Heart right ventricle (tissue), 16 donors: ENCODE measurements around the gene VPS51. TPM values are rescaled to one million over a fixed set of nuclear protein-coding genes. Genes with fewer than 3 reads are reported as not detected.

ENCODE experiments used
- ATAC-seq, 8 donors: fragments of 200-7000 bp; cut with Tn5 transposase; one replicate each; pipeline ENCODE4 v1.9.1; 2020; ENCODE audit warnings: mild to moderate bottlenecking in 8 of 8, moderate library complexity in 8 of 8, moderate number of reproducible peaks in 1 of 8
- DNase-seq, 2 donors: peaks; one replicate each; pipeline ENCODE4 v3.0.0-alpha.2; 2020
- H3K27ac ChIP-seq, 10 donors: fragments of 200-600 bp; sonication (generic) in 2 of 10; one replicate each; pipeline versions ENCODE4 v1.5.0 to v1.8.0; 2020 to 2022; ENCODE audit warnings: mild to moderate bottlenecking in 3 of 10
- H3K27me3 ChIP-seq, 7 donors: fragments of 200-600 bp; one replicate each; pipeline ENCODE4 v1.8.0; 2021 to 2022; ENCODE audit warnings: mild to moderate bottlenecking in 2 of 7
- H3K36me3 ChIP-seq, 9 donors: fragments of 200-600 bp; sonication (generic) in 1 of 9; one replicate each; pipeline versions ENCODE4 v1.5.0 to v1.8.0; 2020 to 2022; ENCODE audit warnings: mild to moderate bottlenecking in 2 of 9
- H3K4me1 ChIP-seq, 9 donors: fragments of 200-600 bp; sonication (generic) in 1 of 9; one replicate each; pipeline versions ENCODE4 v1.5.0 to v1.8.0; 2020 to 2022; ENCODE audit warnings: mild to moderate bottlenecking in 4 of 9
- H3K4me3 ChIP-seq, 10 donors: fragments of 200-600 bp; sonication (generic) in 2 of 10; one replicate each; pipeline versions ENCODE4 v1.5.0 to v1.8.0; 2020 to 2022; ENCODE audit warnings: mild to moderate bottlenecking in 7 of 10, moderate library complexity in 2 of 10
- H3K9me3 ChIP-seq, 11 donors: fragments of 200-600 bp in 10 of 11; sonication (generic) in 2 of 11; one replicate each; pipeline versions ENCODE4 v1.5.0 to v1.8.0; 2013 to 2022; ENCODE audit warnings: mild to moderate bottlenecking in 2 of 11, control low read depth in 1 of 11, moderate library complexity in 1 of 11
- CTCF ChIP-seq, 9 donors: fragments of 200-600 bp; sonication (generic) in 2 of 9; IDR thresholded peaks; one replicate each; pipeline versions ENCODE4 v1.5.0 to v1.8.0; 2021 to 2022; ENCODE audit warnings: antibody characterized with exemption in 9 of 9, mild to moderate bottlenecking in 5 of 9, moderate library complexity in 1 of 9
- WGBS, 2 donors: extraction: QIAGEN DNeasy Blood & Tissue Kit; methylation state at CpG; one replicate each; pipeline ENCODE4 v1.1.7; 2013; ENCODE audit warnings: inconsistent platforms in 1 of 2; 5-methylcytosine and 5-hydroxymethylcytosine counted together
- intact Hi-C, 10 donors: fragments of 100-400 bp; cut with DNase I; formaldehyde crosslinking; loops; one replicate each; pipeline versions ENCODE4 v1.11.1 to v1.14.2; 2022
- polyA plus RNA-seq, 2 donors: library from polyadenylated mRNA; stranded (reverse); fragments of 200-250 nt; gene quantifications; one replicate each; pipeline ENCODE4 v1.2.3, GENCODE V29; 2013
- total RNA-seq, 10 donors: library from RNA; stranded (reverse); fragmentation: NEBNext Ultra II Directional in 3 of 10; extraction: Animal tissue kit (Norgen Biotek cat#: 25700) in 3 of 10; gene quantifications; one replicate each; pipeline versions ENCODE4 v1.2.1 to v1.2.4, GENCODE V29; 2021 to 2023
- donor health status: Arrhythmogenic right ventricular cardiomyopathy.
- donor health status: ischemic (EF 13 %, LVEDD 7.1; RV severe dilation, severe dysfunction).
- donor health status: healthy with polysubstance abuse.
- donor health status: DM: no; HTN: yes; CAD: no.
- donor health status: DM: no; HTN: no; CAD: no.
- donor health status: ischemic (EF 25% LVEDD 6.9; RV normal size, moderate dysfunction).
- donor health status: ischemic (EF 25% LVEDD 5.7; RV mildly dilated, moderate dysfunction).
- donor health status: healthy.
- donor health status: DM: yes; HTN: yes; CAD: no.
- donor health status: Ischemic cardiomyopathy.
- donor health status: ischemic (EF 35%, LVEDD 5.7; RV mildly dilated, moderate dysfunction).
- donor health status: nonischemic (EF 11% LVEDD 7.7; RV severe dilation, severe dysfunction).
- donor health status: DM: yes; HTN: yes; CAD: no.
- donor health status: PGD.
- donor health status: ischemic (EF 29% LVEDD 5.4; RV normal size, mild dysfunction).
- donor health status: nonischemic (EF 23%, LVEDD 6.1; RV moderate dilation, normal function).

VPS51 gene
- total and polyA plus RNA-seq, 12 donors = 79.2 to 123 (median 100) TPM

- H3K4me3 ChIP-seq = no peak overlapping the region
- intact Hi-C loops = no loop called here
- H3K9me3 ChIP-seq = peaks cover 0 to 7% (median 0%) of the 10 kb centered on the region in 11 donors
- 77% methylated on average over 3 of the region's 3 CpGs for WGBS, 2 donors
- no peaks in the 10 kb centered on the region for H3K27me3 ChIP-seq
- H3K36me3 ChIP-seq = no peaks in the 10 kb centered on the region
- peak overlapping the region in 8 of 10 donors; percentile 46 to 82 (median 72) for H3K27ac ChIP-seq
- no peak for TF ChIP-seq CTCF (IDR thresholded peaks at IDR 0.05)
- no peak for ATAC-seq
- DNase-seq = no peak
- H3K4me1 ChIP-seq = peaks cover 0 to 32% (median 11%) of the 10 kb centered on the region in 9 donors
These were observed 55.4 kb downstream of the VPS51 start for GRCh38 chr11:65151331-65151899.

DNA sequence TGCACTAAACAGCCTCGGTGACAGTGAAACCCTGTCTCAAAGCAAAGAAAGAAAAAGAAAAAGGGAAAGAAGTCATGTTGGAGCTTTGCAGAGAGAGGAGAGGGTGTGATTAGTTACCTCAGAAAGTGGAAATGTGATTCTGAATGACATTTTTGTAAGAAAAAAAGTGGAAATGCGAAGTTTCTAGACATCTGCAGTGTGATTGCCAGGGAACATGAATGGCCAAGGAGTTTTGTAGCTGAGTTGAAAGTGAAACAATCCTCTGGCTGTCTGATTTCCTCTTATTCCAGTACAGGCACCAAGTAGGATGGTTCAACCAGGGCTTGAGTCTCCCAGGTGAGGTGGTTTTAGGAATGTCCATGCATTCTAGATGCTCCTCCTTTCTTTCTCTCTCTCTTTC is 56.1 kb downstream of the VPS51 start:
- peaks cover 0 to 32% (median 11%) of the 10 kb centered on the region in 9 donors for H3K4me1 ChIP-seq
- WGBS, 2 donors = 77 to 82% methylated on average over 2 of the region's 2 CpGs
- peaks cover 0 to 6% (median 0%) of the 10 kb centered on the region in 11 donors for H3K9me3 ChIP-seq
- no peak for ATAC-seq
- intact Hi-C loops = no loop called here
- no peak for DNase-seq
- peak overlapping the region in 1 of 10 donors; percentile 76 for H3K27ac ChIP-seq
- no peak overlapping the region for H3K4me3 ChIP-seq
- no peaks in the 10 kb centered on the region for H3K36me3 ChIP-seq
- H3K27me3 ChIP-seq = no peaks in the 10 kb centered on the region
- no peak for TF ChIP-seq CTCF (IDR thresholded peaks at IDR 0.05)

DNA sequence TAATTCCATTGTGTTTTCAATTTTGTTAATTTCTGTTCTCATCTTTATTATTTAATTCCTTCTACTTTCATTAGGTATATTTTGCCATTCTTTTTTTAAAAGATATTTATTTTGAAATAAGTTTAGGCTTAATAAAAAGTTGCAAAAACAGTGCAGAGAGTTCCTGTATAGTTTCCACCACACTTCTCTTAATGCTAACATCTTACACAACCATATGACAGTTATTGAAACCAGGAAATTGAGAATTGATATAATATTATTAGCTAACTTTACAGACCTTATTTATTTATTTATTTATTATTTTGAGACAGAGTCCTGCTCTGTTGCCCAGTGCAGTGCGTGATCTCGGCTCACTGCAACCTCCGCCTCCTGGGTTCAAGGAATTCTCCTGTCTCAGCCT is 60.2 kb downstream of the VPS51 start:
- intact Hi-C loops = no loop called here
- no peak overlapping the region for H3K27ac ChIP-seq
- H3K27me3 ChIP-seq = no peaks in the 10 kb centered on the region
- ATAC-seq = no peak
- no peak for TF ChIP-seq CTCF (IDR thresholded peaks at IDR 0.05)
- 94 to 97% methylated on average over 3 of the region's 3 CpGs for WGBS, 2 donors
- peaks cover 0 to 17% (median 0%) of the 10 kb centered on the region in 9 donors for H3K4me1 ChIP-seq
- H3K4me3 ChIP-seq = no peak overlapping the region
- no peaks in the 10 kb centered on the region for H3K9me3 ChIP-seq
- no peaks in the 10 kb centered on the region for H3K36me3 ChIP-seq
- DNase-seq = no peak

DNA sequence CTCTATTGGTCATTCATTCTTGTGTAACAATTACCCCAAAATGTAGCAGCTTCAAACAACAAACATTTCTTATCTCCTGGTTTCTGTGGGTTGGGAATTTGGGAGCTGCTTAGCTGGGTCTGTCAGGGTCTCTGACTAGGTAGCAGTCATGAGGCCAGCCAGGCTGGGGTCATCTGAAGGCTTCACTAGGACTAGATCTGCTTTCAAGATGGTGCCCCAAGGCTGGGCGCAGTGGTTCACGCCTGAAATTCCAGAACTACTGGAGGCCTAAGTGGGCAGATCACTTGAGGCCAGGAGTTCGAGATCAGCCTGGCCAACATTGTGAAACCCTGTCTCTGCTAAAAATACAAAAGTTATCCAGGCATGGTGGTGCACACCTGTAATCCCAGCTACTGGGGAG is 60.9 kb downstream of the VPS51 start:
- intact Hi-C loops = no loop called here
- Histone ChIP-seq H3K4me1 (peaks cover 0 to 11% (median 0%) of the 10 kb centered on the region in 9 donors), H3K27ac (no peak overlapping the region), H3K9me3 (no peaks in the 10 kb centered on the region), H3K27me3 (no peaks in the 10 kb centered on the region), H3K36me3 (no peaks in the 10 kb centered on the region), H3K4me3 (no peak overlapping the region)
- TF ChIP-seq CTCF (IDR thresholded peaks at IDR 0.05) = no peak
- no peak for DNase-seq
- 88 to 89% methylated on average over 3 of the region's 3 CpGs for WGBS, 2 donors
- ATAC-seq = no peak
